ENCODE results near the gene COBLL1.

Gene COBLL1

DNA sequence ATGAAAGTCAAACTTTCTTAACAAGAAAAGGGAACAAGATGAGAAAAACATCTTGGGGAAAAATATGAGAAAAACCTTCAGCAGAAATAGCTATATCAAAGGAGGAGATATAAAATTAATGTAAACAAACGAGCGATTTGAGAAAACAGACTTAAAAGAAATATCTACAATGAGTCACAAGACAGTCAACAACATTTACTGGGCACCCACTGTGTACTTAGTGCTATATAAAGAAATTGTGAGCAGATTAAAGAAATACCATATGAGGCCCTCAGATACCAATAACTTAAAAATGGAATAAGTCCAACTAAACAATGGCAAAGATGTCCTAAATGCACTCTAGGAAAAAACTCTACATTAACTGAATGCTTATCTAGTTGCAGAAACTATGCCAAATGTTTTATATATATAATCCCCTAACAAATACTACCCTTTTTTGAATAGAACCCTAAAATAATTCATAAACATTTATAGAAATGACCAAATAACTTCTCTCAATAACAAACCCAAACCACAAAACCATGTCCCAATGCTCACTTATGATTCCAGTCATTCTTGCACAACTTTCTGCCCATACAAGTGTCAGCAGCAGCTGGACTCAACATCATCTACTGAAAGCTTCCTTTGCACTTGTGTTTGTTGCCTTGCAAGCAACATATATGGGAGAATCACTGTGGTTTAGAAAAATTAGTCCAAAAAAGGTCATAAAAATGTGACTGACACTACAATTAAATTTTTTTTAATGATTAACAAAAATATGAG is 83.5 kb downstream of the COBLL1 start:
- no peak for DNase-seq (ENCODE audit: low read depth in 2 of 2)

GRCh38 chr2:164756773-164757172 is 84.8 kb downstream of the COBLL1 start:
- no peak for DNase-seq (ENCODE audit: low read depth in 2 of 2)

DNA sequence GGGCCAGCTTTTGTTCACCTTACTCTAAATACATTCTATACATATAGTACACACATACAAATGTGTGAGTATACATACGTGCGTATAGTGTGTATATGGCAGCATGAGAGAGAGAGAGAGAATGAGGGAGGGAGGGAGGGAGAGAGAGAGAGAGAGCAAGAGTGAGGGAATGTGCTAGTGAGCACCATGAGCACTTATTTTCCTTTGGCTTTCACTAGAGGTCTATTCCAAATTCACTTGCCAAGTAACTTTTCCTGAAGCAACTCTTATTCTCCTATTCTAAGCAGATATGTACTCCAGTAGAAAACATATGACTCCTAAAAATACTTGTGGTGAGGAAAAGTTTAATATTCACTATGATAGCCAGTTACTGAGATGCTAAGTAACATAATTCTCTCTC is 85.7 kb downstream of the COBLL1 start:
- DNase-seq (ENCODE audit: low read depth in 2 of 2): no peak

- no peak for DNase-seq (ENCODE audit: low read depth in 2 of 2)
These were observed 87.2 kb downstream of the COBLL1 start for GRCh38 chr2:164754157-164755093.

DNA sequence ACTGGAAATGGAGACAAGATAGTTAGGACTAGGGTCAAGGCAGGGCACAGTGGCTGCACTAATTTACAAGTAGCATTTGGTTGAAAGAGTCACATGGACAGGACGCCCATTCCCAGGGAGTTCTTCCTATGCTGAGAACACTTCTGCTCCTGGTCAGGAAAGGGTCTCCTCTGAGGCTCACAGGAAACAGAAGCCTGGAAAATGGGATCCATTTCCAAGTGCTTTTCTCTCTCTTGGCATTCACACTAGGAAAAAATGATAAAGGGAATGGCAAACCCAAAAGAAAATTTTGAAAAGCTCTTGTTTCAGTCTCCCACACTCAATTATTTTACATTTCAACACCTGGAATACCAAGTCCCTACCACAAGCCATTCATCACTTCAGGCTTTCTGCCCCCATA is 88.7 kb downstream of the COBLL1 start:
- DNase-seq (ENCODE audit: low read depth in 2 of 2): no peak

DNA sequence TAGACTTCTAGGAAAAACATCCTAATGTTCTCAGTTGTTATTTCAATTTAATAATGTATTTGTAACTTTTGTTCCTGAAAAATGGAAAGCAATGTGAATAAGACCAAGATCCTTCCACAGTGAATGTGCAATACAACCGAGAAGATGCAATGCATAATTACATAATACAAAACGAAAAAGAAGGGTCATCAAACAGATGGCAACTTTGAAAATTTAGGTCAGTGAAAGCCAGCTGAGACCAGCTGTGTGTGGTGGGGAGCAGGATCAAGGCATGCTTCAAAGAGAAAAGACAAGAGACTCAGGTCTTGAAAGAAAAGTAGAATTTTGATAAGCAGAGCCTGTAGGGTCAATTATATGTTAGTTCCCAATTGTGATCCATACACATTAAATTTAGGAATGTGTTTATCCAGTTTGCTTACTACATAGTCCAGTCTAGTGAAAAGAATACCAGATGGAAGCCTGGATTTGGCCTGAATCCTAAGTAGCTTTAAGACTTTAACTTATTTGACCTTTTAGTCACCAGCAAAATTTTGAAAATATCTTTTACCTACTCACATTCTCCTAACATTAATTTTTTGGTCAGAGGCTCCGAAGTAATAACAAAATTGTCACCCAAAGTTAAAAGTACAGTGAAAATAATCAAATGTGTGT is 93.7 kb downstream of the COBLL1 start:
- DNase-seq (ENCODE audit: low read depth in 2 of 2): no peak

GRCh38 chr2:164747140-164747539 is 94.5 kb downstream of the COBLL1 start:
- DNase-seq (ENCODE audit: low read depth in 2 of 2): no peak

DNA sequence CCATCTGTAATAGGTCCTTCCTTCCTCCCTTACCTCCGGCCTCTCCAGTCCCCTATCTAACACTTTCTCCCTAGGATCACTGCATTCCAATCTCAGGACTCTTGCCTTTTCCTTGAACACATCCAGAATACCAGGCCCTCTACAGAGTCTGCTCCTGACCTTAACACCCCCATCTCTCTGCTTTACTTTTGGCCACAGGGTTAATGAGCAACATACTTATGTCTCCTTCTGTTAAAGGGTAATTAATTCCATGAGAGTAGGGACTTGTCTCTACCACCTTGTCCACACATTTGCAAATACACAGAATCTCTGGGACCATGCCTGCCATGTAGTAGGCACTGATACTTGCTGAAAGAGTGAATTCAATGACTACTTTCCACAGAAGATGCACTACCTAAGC is 94.9 kb downstream of the COBLL1 start:
- no peak for DNase-seq (ENCODE audit: low read depth in 2 of 2)

- no peak for DNase-seq (ENCODE audit: low read depth in 2 of 2)
These were observed 96.4 kb downstream of the COBLL1 start for GRCh38 chr2:164745012-164745797.

GRCh38 chr2:164742738-164743317 is 98.8 kb downstream of the COBLL1 start:
- DNase-seq (ENCODE audit: low read depth in 2 of 2): no peak

GRCh38 chr2:164739966-164740365 is 101.7 kb downstream of the COBLL1 start:
- no peak for DNase-seq (ENCODE audit: low read depth in 2 of 2)

- no peak for DNase-seq (ENCODE audit: low read depth in 2 of 2)
These were observed 104.0 kb downstream of the COBLL1 start for GRCh38 chr2:164737612-164738081.

GRCh38 chr2:164735309-164735919 is 106.2 kb downstream of the COBLL1 start:
- DNase-seq (ENCODE audit: low read depth in 2 of 2): no peak

DNA sequence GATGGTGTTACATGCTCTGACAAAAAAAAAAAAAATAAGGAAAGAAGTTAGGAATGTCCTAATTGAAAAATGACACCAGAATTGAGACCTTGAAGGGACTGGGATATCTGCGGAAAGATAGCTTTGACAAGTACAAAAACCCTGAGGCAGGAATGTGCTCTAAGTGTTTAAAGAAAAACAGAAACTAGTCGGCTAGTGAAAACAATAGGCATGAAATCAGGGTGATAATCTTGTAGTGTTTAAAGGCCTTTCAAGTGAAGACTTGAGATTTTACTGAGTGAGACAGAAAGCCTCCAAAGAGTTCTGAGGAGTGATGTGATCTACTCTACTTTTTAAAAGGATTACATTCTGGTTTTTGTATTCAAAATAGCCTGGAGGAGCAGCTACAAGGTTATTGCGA is 107.4 kb downstream of the COBLL1 start:
- no peak for DNase-seq (ENCODE audit: low read depth in 2 of 2)

DNA sequence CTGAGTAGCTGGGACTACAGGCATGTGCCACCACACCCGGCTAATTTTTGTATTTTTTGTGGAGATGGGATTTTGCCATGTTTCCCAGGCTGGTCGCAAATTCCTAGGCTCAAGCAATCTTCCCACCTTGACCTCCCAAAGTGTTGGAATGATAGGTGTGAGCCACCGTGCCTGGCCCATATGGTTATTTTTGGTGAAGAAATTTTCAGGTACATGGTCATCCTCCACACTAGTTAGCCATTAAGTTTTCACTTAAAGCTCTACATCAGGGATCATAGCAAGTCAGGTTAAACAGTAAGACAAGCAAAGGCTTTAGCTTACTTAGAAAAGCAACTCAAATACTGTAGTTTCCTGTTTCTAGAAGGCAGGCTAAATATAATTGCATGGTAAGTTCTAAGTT is 116.1 kb downstream of the COBLL1 start:
- no peak for DNase-seq (ENCODE audit: low read depth in 2 of 2)

GRCh38 chr2:164722616-164723338 is 118.8 kb downstream of the COBLL1 start:
- no peak for DNase-seq (ENCODE audit: low read depth in 2 of 2)

GRCh38 chr2:164721430-164721829 is 120.2 kb downstream of the COBLL1 start:
- no peak for DNase-seq (ENCODE audit: low read depth in 2 of 2)

DNA sequence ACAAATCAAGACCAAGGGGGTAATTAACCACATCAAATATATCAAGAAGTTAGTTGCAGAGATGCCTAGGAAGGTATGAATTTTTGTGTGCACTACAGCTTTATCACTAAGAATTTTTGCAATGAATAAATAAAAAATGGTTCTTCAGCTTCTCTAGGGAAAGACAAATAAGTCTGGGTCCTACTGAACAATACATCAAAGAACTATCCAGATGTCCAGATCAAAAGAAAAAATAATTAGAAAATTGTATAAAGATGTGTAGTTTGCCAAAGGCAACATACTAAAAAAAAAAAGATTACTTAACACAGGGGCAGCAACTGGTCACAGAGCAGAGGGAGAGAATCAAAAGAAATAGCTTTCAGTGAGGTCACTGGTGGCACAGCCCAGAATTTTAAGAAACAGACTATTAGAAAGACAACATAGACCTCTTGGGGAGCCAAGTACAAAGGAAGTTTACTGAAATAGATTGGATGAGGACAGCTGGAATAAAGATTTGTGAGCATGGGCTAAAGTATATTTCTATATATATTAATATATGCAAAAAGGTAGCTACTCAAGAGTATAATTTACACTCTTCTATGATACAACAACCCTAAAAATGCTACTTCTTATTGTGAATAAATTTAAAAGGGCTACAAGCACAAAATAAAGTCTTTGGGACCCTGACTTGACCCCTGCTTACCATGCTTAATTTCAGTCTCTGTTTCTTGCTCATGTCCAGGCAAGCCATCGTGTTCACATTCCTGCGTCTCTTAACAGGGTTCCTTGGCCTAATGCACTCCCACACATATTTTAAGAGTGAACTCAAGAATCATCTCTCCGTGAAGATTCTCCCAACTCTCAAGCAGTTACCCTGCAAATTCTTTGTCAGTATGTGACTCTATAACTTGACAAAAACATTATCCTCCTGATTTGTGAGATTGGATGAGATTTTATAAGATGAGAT is 121.4 kb downstream of the COBLL1 start:
- DNase-seq (ENCODE audit: low read depth in 2 of 2): no peak
